K562 (cell line): ENCODE data around the gene C1orf216. TPM values are rescaled to one million over a fixed set of nuclear protein-coding genes. Genes with fewer than 3 reads are reported as not detected.
A peak's percentile ranks its signal among the peaks of the same experiment; 100 is the strongest.

Source experiments
- FIP1L1 ChIP-seq: fragments of 200-400 bp; formaldehyde crosslinking; IDR thresholded peaks from 2 replicates; pipeline ENCODE4 v1.6.1; 2018; ENCODE audit warnings: mild to moderate bottlenecking, low read depth, low read length; ENCODE audit not compliant: poor library complexity, severe bottlenecking
- HMBOX1 ChIP-seq: sonication (generic); IDR thresholded peaks from 2 replicates; pipeline ENCODE4 v1.6.1; 2016
- LEF1 ChIP-seq: fragments of 450-650 bp; IDR thresholded peaks from 2 replicates; pipeline ENCODE4 v1.6.1; 2016; ENCODE audit warnings: mild to moderate bottlenecking
- MYNN ChIP-seq, 2 experiments: sonication (generic); formaldehyde crosslinking in 1 of 2; IDR thresholded peaks; 2 replicates each; pipeline versions ENCODE4 v1.5.0 to v1.6.1; 2016 to 2020; ENCODE audit warnings: antibody characterized with exemption in 1 of 2, missing genetic modification reagents in 1 of 2
- NFYB ChIP-seq: IDR thresholded peaks from 2 replicates; pipeline ENCODE4 v1.6.1; 2011; ENCODE audit warnings: mild to moderate bottlenecking, moderate library complexity; ENCODE audit not compliant: insufficient read length; ENCODE audit errors: extremely low read depth
- NONO ChIP-seq, 2 experiments: fragments of 200-400 bp in 1 of 2; fragments of 450-650 bp in 1 of 2; formaldehyde crosslinking in 1 of 2; IDR thresholded peaks; 2 replicates each; pipeline ENCODE4 v1.6.1; 2017; ENCODE audit warnings: low read depth in 2 of 2, mild to moderate bottlenecking in 2 of 2, moderate library complexity in 2 of 2, low read length in 1 of 2
- NR0B1 ChIP-seq: fragments of 450-650 bp; IDR thresholded peaks from one replicate; pipeline ENCODE4 v1.6.1; 2018; ENCODE audit warnings: mild to moderate bottlenecking, moderate library complexity; ENCODE audit not compliant: partially characterized antibody
- NR4A1 ChIP-seq, 2 experiments: fragments of 250-450 bp in 1 of 2; fragments of 450-650 bp in 1 of 2; sonication (Bioruptor Pico) in 1 of 2; IDR thresholded peaks; 2 replicates each; pipeline versions ENCODE4 v1.4.0 to v1.6.1; 2016 to 2020; ENCODE audit warnings: mild to moderate bottlenecking in 2 of 2, missing compliant biosample characterization in 1 of 2, missing genetic modification characterization in 1 of 2, moderate library complexity in 1 of 2
- RNF219 ChIP-seq: fragments of 250-450 bp; sonication (Bioruptor Pico); IDR thresholded peaks from 2 replicates; pipeline ENCODE4 v1.5.0; 2022; ENCODE audit warnings: mild to moderate bottlenecking
- ZBTB12 ChIP-seq: fragments of 250-450 bp; sonication (Bioruptor Pico); IDR thresholded peaks from 2 replicates; pipeline ENCODE4 v1.4.0; 2020
- ZKSCAN1 ChIP-seq: fragments of 150-350 bp; IDR thresholded peaks from 2 replicates; pipeline ENCODE4 v1.6.1; 2016; ENCODE audit warnings: low read depth, low read length
- ZKSCAN8 ChIP-seq: fragments of 200-800 bp; sonication (Bioruptor generic); IDR thresholded peaks from 2 replicates; pipeline ENCODE4 v1.6.1; 2016; ENCODE audit warnings: missing genetic modification characterization, missing compliant biosample characterization
- polyA plus RNA-seq, 8 experiments: library from polyadenylated mRNA; depleted of rRNA in 4 of 8; stranded (reverse) in 5 of 8; unstranded in 3 of 8; fragments of >200 nt; fragmentation: Nextera tagmentation in 2 of 8; fragmentation: Illumina TruSeq in 1 of 8; extraction: Ambion mirVana in 2 of 8; extraction: Trizol in 1 of 8; gene quantifications; 2 replicates each; pipeline versions ENCODE4 v1.2.1 to v1.2.3, GENCODE V29; 2011 to 2014; ENCODE audit warnings: inconsistent platforms in 1 of 8, missing spikeins in 1 of 8
- total RNA-seq, 7 experiments: library from RNA; depleted of rRNA in 6 of 7; stranded (reverse); fragments of >200 nt in 6 of 7; fragmentation: Illumina TruSeq in 2 of 7; extraction: Trizol in 2 of 7; gene quantifications; 2 replicates each; pipeline versions ENCODE4 v1.2.1 to v1.2.3, GENCODE V29; 2011 to 2021; ENCODE audit warnings: low replicate concordance in 1 of 7
- TF ChIP-seq, protein P1 (sequence below): fragments of 200-800 bp; sonication (Bioruptor generic); IDR thresholded peaks from 2 replicates; pipeline ENCODE4 v1.6.1; 2017; ENCODE audit warnings: missing genetic modification characterization, missing compliant biosample characterization
- TF ChIP-seq, protein P2 (sequence below): sonication (generic); formaldehyde crosslinking; IDR thresholded peaks from 2 replicates; pipeline ENCODE4 v1.8.0; 2022; ENCODE audit warnings: missing genetic modification reagents, mild to moderate bottlenecking, moderate library complexity, borderline replicate concordance

The C1orf216 gene
- total and polyA plus RNA-seq, 9 of the 15 experiments (the other 6 are each of a cell fraction or from before 2014, with no cell fraction given): 3.4 to 25.1 (median 15.0) TPM

DNA sequence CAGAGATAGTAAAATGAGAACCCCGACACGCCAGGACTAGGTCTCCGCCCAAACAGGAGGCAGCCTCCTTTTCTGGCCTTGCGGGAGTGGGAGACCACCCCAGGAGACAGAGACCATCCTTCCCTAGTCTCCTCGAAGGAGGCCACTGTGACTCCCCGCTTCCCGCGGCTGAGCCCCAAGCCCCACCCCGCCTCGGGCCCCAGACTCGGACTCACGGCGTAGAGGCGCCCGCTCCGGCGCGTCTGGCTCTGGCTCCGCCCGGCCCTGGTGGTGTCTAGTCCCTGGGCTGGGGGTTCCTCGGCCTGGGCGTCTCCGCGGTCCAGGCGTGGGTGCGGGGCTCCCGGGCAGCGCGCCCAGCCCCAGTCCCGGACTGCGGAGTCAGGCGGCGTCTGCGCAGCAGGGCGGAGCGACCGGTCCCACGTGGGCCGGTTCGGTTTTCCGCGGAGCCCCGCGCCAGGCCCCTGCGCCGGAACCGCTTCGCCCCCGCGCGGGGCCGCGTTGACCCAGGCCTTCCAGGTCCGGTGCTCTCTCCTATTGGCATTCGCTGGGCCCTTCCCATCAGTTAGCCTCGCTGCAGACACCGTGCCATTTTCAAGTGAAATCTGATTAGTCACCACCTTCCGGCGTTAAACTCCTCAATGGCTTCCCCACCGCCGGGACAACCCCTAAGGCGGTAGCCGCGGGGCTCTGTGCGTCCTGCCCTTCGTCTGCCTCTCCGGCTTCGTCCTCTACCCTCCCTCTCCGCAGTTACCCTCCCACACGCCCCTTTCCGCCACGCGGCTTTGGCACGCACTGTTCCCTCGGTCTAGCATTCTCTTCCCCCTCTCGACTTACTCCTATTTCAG is at the start of gene C1orf216 (continued):
- no peak for TF ChIP-seq RNF219 (CRISPR knock-in tag)
- TF ChIP-seq LEF1: peak; percentile 31; the same call in 1 of the 2 replicates
- no peak for TF ChIP-seq NR0B1
- TF ChIP-seq, protein P1, sequence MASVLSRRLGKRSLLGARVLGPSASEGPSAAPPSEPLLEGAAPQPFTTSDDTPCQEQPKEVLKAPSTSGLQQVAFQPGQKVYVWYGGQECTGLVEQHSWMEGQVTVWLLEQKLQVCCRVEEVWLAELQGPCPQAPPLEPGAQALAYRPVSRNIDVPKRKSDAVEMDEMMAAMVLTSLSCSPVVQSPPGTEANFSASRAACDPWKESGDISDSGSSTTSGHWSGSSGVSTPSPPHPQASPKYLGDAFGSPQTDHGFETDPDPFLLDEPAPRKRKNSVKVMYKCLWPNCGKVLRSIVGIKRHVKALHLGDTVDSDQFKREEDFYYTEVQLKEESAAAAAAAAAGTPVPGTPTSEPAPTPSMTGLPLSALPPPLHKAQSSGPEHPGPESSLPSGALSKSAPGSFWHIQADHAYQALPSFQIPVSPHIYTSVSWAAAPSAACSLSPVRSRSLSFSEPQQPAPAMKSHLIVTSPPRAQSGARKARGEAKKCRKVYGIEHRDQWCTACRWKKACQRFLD (CRISPR knock-in tag): peak; percentile 85
- TF ChIP-seq ZKSCAN8 (CRISPR knock-in tag): peak; percentile 60; the same call in 1 of the 2 replicates
- TF ChIP-seq MYNN (IDR thresholded peaks at IDR 0.05): no peak; the same call in none of the 2 replicates
- TF ChIP-seq MYNN (CRISPR knock-in tag; IDR thresholded peaks at IDR 0.05): no peak
- TF ChIP-seq, protein P2, sequence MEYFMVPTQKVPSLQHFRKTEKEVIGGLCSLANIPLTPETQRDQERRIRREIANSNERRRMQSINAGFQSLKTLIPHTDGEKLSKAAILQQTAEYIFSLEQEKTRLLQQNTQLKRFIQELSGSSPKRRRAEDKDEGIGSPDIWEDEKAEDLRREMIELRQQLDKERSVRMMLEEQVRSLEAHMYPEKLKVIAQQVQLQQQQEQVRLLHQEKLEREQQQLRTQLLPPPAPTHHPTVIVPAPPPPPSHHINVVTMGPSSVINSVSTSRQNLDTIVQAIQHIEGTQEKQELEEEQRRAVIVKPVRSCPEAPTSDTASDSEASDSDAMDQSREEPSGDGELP (CRISPR knock-in tag): peak; percentile 57
- peak; percentile 96 for TF ChIP-seq FIP1L1
- TF ChIP-seq NFYB: no peak
- TF ChIP-seq NONO (IDR thresholded peaks at IDR 0.05; ENCODE audit: low read depth in 2 of 2, low read length in 1 of 2): peak; percentile 53 to 80; a peak in 2 of 4 replicates
- TF ChIP-seq ZKSCAN1: 0 out of 2 replicates have a peak, but pooled peaks have one; percentile 7
- TF ChIP-seq NR4A1 (CRISPR knock-in tag; IDR thresholded peaks at IDR 0.05): peak; percentile 68; the same call in 1 of the 2 replicates
- no peak; the same call in 1 of the 2 replicates for TF ChIP-seq NR4A1 (tag; IDR thresholded peaks at IDR 0.05)
- TF ChIP-seq HMBOX1: 0 out of 2 replicates have a peak, but pooled peaks have one; percentile 36
- TF ChIP-seq ZBTB12 (CRISPR knock-in tag): 0 out of 2 replicates have a peak, but pooled peaks have one; percentile 27
